GM19239 (cell line): ENCODE data around the gene NOXO1.
A peak's percentile ranks its signal among the peaks of the same experiment; 100 is the strongest.

Experiments
- DNase-seq: peaks from one replicate; pipeline ENCODE4 v3.0.0; 2011; ENCODE audit warnings: low spot score; ENCODE audit not compliant: insufficient read length
- FAIRE-seq: peaks from 2 replicates; lab custom pipeline; 2011; peaks lifted over from hg19 to GRCh38; lab: Jason Lieb, UNC

NOXO1 gene, protein sequence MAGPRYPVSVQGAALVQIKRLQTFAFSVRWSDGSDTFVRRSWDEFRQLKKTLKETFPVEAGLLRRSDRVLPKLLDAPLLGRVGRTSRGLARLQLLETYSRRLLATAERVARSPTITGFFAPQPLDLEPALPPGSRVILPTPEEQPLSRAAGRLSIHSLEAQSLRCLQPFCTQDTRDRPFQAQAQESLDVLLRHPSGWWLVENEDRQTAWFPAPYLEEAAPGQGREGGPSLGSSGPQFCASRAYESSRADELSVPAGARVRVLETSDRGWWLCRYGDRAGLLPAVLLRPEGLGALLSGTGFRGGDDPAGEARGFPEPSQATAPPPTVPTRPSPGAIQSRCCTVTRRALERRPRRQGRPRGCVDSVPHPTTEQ

DNA sequence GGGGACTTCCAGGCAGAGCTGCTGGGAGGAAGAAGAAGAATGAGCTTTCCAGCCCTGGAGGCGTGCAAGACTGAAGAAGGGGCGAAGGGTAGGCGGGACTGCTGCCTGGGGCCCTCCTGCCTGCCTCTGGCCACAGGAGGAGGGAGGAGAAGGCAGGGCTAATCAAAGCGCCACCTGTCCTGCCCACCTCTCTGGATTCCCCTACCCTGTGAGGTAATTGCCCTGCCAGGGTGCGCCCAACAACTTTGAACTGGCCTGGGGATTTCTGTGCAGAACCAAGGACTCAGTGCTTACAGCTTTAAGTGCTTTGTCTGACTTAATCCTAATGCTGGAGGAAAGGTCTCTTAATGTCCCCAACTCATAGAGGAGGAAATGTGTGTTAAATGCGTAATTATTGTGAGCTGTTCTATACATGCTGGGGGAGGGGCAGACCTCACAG is at the start of gene NOXO1:
Gene NOXO1 (minus strand): TSS at position 72 of the 439 bp plus-strand sequence. CDS start 290 bp downstream, outside the sequence.
- no peak for DNase-seq
- FAIRE-seq = no peak

- no peak for DNase-seq
- FAIRE-seq = no peak
Measured at GRCh38 chr16:2030036-2030435, 48.8 kb upstream of the NOXO1 start.

DNA sequence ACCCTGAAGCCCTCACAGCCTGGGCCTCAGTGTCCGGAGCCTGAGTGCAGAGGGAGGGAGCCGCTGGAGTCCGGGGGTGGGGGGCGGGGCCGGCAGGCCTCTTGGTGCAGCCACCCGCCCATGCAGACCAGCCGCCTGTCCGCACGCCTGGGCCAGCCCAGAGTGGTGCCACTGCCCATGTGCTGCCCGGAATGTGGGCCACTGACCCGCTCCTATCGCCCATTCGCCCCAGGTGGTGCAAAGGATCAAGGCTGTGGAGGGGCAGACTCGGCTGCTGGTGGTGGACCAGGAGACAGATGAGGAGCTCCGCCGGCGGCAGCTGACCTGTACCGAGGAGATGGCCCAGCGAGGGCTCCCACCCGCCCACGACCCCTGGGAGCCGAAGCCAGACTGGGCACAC is 48.1 kb upstream of the NOXO1 start:
- DNase-seq = no peak
- no peak for FAIRE-seq

- FAIRE-seq = no peak
- no peak for DNase-seq
Measured at GRCh38 chr16:2028620-2029220, 47.5 kb upstream of the NOXO1 start.

DNA sequence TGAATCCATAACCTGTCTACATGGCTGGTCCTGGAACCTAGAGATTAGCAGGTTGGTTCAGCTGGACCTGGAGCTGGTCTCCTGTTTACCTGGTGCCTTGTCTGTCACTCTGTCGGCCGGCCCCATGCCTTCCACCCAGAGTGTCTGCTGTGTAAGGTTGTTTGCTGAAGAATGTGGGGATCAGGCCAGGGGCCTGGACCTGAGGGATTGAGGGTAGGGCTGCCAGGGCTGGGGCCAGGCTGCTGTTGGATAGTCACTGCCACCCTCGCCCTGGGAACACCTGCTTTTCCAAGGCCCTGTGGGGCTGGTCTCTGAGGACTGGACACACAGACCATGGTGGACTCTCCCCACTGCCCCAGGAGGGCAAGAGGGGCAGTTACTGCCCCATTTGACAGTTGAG is 46.9 kb upstream of the NOXO1 start:
- no peak for FAIRE-seq
- DNase-seq = no peak

- FAIRE-seq = no peak
- DNase-seq = no peak
Measured at GRCh38 chr16:2027024-2028010, 46.0 kb upstream of the NOXO1 start.

- no peak for DNase-seq
- FAIRE-seq = no peak
Measured at GRCh38 chr16:2026461-2027023, 45.3 kb upstream of the NOXO1 start, which contains the start of gene NHERF2. Gene NHERF2, plus strand, starts transcription at chr16:2026902. Its CDS starts 104 bp downstream, at chr16:2027006.

- DNase-seq = no peak
- no peak for FAIRE-seq
Measured at GRCh38 chr16:2025878-2026460, 44.7 kb upstream of the NOXO1 start.

- FAIRE-seq (no peak), DNase-seq (no peak)
Measured at GRCh38 chr16:2025251-2025650, 44.0 kb upstream of the NOXO1 start.

GRCh38 chr16:2024032-2024420 is 42.8 kb upstream of the NOXO1 start:
- no peak for DNase-seq
- FAIRE-seq = no peak

- DNase-seq = peak; percentile 100
- peak; percentile 87 for FAIRE-seq
Measured at GRCh38 chr16:2023092-2024031, 42.1 kb upstream of the NOXO1 start.

DNA sequence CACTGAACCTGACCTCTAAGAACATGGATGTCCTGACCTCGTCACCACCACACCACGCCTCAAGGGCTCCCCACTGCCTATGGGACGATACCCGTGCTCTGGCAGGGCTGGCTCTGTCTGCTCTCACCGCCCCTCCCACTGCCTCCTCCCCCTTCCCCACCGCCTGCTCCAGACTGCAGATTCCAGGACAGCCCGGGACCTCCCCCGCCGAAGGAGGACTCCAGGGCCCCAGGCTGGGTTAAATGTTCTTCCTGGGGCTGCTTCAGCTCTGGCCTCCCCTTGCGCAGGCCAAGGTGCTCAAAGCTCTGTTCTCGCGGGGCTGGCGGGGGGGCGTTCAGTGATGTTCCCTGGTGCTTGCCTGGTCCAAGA is 41.4 kb upstream of the NOXO1 start:
- no peak for FAIRE-seq
- DNase-seq = no peak

DNA sequence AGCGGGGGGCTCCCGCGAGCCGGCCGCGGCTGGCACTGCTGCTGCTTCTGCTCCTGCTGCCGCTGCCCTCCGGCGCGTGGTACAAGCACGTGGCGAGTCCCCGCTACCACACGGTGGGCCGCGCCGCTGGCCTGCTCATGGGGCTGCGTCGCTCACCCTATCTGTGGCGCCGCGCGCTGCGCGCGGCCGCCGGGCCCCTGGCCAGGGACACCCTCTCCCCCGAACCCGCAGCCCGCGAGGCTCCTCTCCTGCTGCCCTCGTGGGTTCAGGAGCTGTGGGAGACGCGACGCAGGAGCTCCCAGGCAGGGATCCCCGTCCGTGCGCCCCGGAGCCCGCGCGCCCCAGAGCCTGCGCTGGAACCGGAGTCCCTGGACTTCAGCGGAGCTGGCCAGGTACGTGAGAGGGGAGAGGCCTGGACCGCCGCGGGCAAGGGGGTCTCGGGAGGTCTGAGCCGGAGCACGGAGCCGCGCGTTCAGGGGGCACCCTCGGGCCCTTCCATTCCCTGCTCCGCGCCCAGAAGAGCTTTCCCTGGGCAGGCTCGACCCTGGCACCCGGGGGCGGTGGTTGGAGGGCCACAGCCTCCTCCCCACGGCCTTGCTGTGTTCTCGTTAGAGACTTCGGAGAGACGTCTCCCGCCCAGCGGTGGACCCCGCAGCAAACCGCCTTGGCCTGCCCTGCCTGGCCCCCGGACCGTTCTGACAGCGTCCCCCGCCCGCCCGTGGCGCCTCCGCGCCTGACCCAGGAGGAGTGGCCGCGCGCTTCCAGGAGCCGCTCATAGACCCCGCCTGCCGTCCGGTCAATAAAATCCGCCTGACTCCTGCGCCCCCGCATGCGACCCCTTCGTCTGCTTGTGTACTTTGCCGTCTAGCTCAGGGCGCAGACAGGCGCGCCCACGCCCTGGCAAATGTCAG is 38.9 kb upstream of the NOXO1 start:
- no peak for FAIRE-seq
- DNase-seq = no peak

GRCh38 chr16:2019518-2019920 is 38.2 kb upstream of the NOXO1 start, which contains the start of gene NPW:
Gene NPW, plus strand, starts transcription at chr16:2019785.
- FAIRE-seq (no peak), DNase-seq (no peak)

- FAIRE-seq (no peak), DNase-seq (no peak)
Measured at GRCh38 chr16:2016407-2016922, 35.2 kb upstream of the NOXO1 start.

- no peak for DNase-seq
- no peak for FAIRE-seq
Measured at GRCh38 chr16:2015947-2016208, 34.6 kb upstream of the NOXO1 start.

GRCh38 chr16:2015117-2015946 is 34.1 kb upstream of the NOXO1 start:
- no peak for FAIRE-seq
- DNase-seq = no peak
